Measurements from ENCODE around the gene ACTL10. TPM values are rescaled to one million over a fixed set of nuclear protein-coding genes. Genes with fewer than 3 reads are reported as not detected.
A peak's percentile ranks its signal among the peaks of the same experiment; 100 is the strongest.

Gene ACTL10
- total and polyA plus RNA-seq, 2 of the 13 experiments (the other 11 are each of a cell fraction or from before 2014, with no cell fraction given) = not detected

DNA sequence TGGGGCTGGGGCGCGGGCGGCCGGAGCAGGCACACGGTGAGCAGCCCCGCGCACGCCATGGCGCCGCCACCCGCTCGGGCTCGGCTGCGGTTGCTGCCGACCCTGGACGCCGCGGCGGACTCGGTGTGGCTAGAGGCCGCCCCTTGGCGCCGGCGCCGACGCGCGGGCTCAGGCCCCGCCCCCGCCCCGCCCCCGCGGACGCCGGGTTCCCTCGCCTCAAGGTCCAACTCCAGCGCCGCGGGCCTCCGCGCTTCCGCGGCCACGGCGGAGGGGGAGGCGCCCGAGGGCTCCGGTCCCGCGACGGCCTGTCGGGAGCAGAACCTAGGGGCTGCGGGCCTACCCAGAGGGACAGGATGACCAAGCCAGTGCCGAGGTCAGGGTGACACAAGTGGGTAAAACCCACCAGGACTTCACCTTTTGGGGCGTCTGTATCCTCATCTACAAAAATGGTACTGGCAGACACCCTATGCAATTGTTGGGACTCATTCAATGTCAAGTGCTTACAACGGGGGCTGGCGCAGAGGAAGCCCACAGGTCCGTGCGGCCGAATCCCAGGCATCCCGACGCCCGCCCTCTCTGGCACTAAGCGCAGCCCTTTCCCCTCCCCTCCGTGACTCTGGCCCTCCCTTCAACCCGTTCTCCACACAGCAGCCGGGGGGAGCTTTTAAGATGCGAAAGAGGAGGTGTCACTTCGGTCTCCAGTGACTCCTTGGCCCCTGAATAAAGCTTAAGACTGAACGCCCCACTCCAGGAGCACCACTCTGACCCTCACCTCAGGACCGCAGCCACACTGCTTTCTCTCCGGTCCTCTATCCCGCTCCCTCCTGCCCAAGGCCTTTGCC, 7.8 kb downstream of the ACTL10 start, which contains the start of gene NECAB3 (continued):
- TF ChIP-seq, protein P1, sequence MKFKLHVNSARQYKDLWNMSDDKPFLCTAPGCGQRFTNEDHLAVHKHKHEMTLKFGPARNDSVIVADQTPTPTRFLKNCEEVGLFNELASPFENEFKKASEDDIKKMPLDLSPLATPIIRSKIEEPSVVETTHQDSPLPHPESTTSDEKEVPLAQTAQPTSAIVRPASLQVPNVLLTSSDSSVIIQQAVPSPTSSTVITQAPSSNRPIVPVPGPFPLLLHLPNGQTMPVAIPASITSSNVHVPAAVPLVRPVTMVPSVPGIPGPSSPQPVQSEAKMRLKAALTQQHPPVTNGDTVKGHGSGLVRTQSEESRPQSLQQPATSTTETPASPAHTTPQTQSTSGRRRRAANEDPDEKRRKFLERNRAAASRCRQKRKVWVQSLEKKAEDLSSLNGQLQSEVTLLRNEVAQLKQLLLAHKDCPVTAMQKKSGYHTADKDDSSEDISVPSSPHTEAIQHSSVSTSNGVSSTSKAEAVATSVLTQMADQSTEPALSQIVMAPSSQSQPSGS (CRISPR knock-in tag; IDR thresholded peaks at IDR 0.05) = peak; percentile 66
- no peak for TF ChIP-seq TEAD3 (CRISPR knock-in tag; optimal IDR thresholded peaks at IDR 0.05; ENCODE audit: borderline replicate concordance)
- no peak; the same call in 1 of the 2 replicates for TF ChIP-seq ZKSCAN8 (CRISPR knock-in tag; IDR thresholded peaks at IDR 0.05; ENCODE audit: borderline replicate concordance)
- TF ChIP-seq KLF13 (CRISPR knock-in tag; IDR thresholded peaks at IDR 0.05) = no peak; the same call in 1 of the 2 replicates
- peak; percentile 83 for TF ChIP-seq MAF1 (CRISPR knock-in tag; IDR thresholded peaks at IDR 0.05; ENCODE audit: borderline replicate concordance)
- TF ChIP-seq SRF (IDR thresholded peaks at IDR 0.05; ENCODE audit: low read depth, low read length) = no peak
- TF ChIP-seq JUN (CRISPR knock-in tag; IDR thresholded peaks at IDR 0.05) = peak; percentile 80
- TF ChIP-seq ZBTB8A (CRISPR knock-in tag; IDR thresholded peaks at IDR 0.05; ENCODE audit: borderline replicate concordance, low read depth) = 0 out of 2 replicates have a peak, but pooled peaks have one; percentile 66
- no peak; the same call in none of the 2 replicates for TF ChIP-seq FOSL2 (CRISPR knock-in tag; IDR thresholded peaks at IDR 0.05)
- TF ChIP-seq ISL2 (CRISPR knock-in tag; IDR thresholded peaks at IDR 0.05) = 0 out of 2 replicates have a peak, but pooled peaks have one; percentile 61
- TF ChIP-seq, protein P2, sequence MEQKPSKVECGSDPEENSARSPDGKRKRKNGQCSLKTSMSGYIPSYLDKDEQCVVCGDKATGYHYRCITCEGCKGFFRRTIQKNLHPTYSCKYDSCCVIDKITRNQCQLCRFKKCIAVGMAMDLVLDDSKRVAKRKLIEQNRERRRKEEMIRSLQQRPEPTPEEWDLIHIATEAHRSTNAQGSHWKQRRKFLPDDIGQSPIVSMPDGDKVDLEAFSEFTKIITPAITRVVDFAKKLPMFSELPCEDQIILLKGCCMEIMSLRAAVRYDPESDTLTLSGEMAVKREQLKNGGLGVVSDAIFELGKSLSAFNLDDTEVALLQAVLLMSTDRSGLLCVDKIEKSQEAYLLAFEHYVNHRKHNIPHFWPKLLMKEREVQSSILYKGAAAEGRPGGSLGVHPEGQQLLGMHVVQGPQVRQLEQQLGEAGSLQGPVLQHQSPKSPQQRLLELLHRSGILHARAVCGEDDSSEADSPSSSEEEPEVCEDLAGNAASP (CRISPR knock-in tag; IDR thresholded peaks at IDR 0.05; ENCODE audit: borderline replicate concordance) = 0 out of 2 replicates have a peak, but pooled peaks have one; percentile 34
- no peak; the same call in 1 of the 2 replicates for TF ChIP-seq ZNF138 (CRISPR knock-in tag; IDR thresholded peaks at IDR 0.05; ENCODE audit: low read depth)
- TF ChIP-seq, protein P3, sequence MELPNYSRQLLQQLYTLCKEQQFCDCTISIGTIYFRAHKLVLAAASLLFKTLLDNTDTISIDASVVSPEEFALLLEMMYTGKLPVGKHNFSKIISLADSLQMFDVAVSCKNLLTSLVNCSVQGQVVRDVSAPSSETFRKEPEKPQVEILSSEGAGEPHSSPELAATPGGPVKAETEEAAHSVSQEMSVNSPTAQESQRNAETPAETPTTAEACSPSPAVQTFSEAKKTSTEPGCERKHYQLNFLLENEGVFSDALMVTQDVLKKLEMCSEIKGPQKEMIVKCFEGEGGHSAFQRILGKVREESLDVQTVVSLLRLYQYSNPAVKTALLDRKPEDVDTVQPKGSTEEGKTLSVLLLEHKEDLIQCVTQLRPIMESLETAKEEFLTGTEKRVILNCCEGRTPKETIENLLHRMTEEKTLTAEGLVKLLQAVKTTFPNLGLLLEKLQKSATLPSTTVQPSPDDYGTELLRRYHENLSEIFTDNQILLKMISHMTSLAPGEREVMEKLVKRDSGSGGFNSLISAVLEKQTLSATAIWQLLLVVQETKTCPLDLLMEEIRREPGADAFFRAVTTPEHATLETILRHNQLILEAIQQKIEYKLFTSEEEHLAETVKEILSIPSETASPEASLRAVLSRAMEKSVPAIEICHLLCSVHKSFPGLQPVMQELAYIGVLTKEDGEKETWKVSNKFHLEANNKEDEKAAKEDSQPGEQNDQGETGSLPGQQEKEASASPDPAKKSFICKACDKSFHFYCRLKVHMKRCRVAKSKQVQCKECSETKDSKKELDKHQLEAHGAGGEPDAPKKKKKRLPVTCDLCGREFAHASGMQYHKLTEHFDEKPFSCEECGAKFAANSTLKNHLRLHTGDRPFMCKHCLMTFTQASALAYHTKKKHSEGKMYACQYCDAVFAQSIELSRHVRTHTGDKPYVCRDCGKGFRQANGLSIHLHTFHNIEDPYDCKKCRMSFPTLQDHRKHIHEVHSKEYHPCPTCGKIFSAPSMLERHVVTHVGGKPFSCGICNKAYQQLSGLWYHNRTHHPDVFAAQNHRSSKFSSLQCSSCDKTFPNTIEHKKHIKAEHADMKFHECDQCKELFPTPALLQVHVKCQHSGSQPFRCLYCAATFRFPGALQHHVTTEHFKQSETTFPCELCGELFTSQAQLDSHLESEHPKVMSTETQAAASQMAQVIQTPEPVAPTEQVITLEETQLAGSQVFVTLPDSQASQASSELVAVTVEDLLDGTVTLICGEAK (IDR thresholded peaks at IDR 0.05) = no peak
- TF ChIP-seq, protein P3 (CRISPR knock-in tag; IDR thresholded peaks at IDR 0.05) = peak; percentile 90
- TF ChIP-seq ZNF343 (CRISPR knock-in tag; IDR thresholded peaks at IDR 0.05) = peak; percentile 81; the same call in 1 of the 2 replicates
- TF ChIP-seq CCDC6 (CRISPR knock-in tag; IDR thresholded peaks at IDR 0.05) = peak; percentile 99
- TF ChIP-seq TBX2 (CRISPR knock-in tag; IDR thresholded peaks at IDR 0.05; ENCODE audit: borderline replicate concordance) = peak; percentile 73; the same call in 1 of the 2 replicates
